WERI-Rb-1 (cell line): ENCODE results near the gene PLXNA4.

Source experiments
- DNase-seq: peaks from one replicate; pipeline ENCODE4 v3.0.0-alpha.2; 2020
- H3K27ac ChIP-seq: fragments of 250-450 bp; sonication (Bioruptor Pico); 2 replicates; pipeline ENCODE4 v1.5.1; 2020; ENCODE audit warnings: mild to moderate bottlenecking, moderate library complexity
- H3K27me3 ChIP-seq: fragments of 250-450 bp; sonication (Bioruptor Pico); 2 replicates; pipeline ENCODE4 v1.5.1; 2021; ENCODE audit warnings: mild to moderate bottlenecking, low read depth, moderate library complexity; ENCODE audit not compliant: insufficient read depth, severe bottlenecking
- H3K36me3 ChIP-seq: fragments of 250-450 bp; sonication (Bioruptor Pico); 2 replicates; pipeline ENCODE4 v1.5.1; 2020; ENCODE audit warnings: mild to moderate bottlenecking, moderate library complexity
- H3K4me3 ChIP-seq: 2 replicates; pipeline ENCODE4 v1.5.1; 2011; ENCODE audit warnings: low read depth, mild to moderate bottlenecking, control low read depth, low read length
- H3K9me3 ChIP-seq: fragments of 250-450 bp; sonication (Bioruptor Pico); 2 replicates; pipeline ENCODE4 v1.5.1; 2021; ENCODE audit warnings: mild to moderate bottlenecking, moderate library complexity; ENCODE audit not compliant: severe bottlenecking
- CTCF ChIP-seq: IDR thresholded peaks from 2 replicates; pipeline ENCODE4 v1.5.1; 2011; ENCODE audit warnings: low read depth, mild to moderate bottlenecking, control low read depth, inconsistent platforms, low read length

Gene PLXNA4

GRCh38 chr7:132102942-132103341 is 473.3 kb downstream of the PLXNA4 start:
- Histone ChIP-seq H3K9me3 (no peaks in the 10 kb centered on the region), H3K27me3 (no peaks in the 10 kb centered on the region), H3K4me3 (no peak overlapping the region), H3K36me3 (no peaks in the 10 kb centered on the region), H3K27ac (no peak overlapping the region)
- peak; percentile 42 for DNase-seq
- TF ChIP-seq CTCF = no peak

- no peak for TF ChIP-seq CTCF
Measured at GRCh38 chr7:132102391-132102790, 473.9 kb downstream of the PLXNA4 start.

GRCh38 chr7:132100981-132101380 is 475.3 kb downstream of the PLXNA4 start:
- H3K27ac ChIP-seq = no peak overlapping the region
- no peaks in the 10 kb centered on the region for H3K36me3 ChIP-seq
- no peaks in the 10 kb centered on the region for H3K9me3 ChIP-seq
- no peak for TF ChIP-seq CTCF
- DNase-seq = no peak
- H3K27me3 ChIP-seq = no peaks in the 10 kb centered on the region
- no peak overlapping the region for H3K4me3 ChIP-seq

More at GRCh38 chr7:132102391-132102790, 473.9 kb downstream of the PLXNA4 start:
- Histone ChIP-seq H3K27me3 (no peaks in the 10 kb centered on the region), H3K4me3 (no peak overlapping the region), H3K36me3 (no peaks in the 10 kb centered on the region), H3K9me3 (no peaks in the 10 kb centered on the region), H3K27ac (no peak overlapping the region)
- no peak for DNase-seq

- H3K27me3 ChIP-seq = no peaks in the 10 kb centered on the region
- TF ChIP-seq CTCF = no peak
- H3K9me3 ChIP-seq = no peaks in the 10 kb centered on the region
- H3K4me3 ChIP-seq = no peak overlapping the region
- no peak for DNase-seq
- H3K27ac ChIP-seq = no peak overlapping the region
- no peaks in the 10 kb centered on the region for H3K36me3 ChIP-seq
Measured at GRCh38 chr7:132100483-132100882, 475.8 kb downstream of the PLXNA4 start.

GRCh38 chr7:132099163-132099562 is 477.1 kb downstream of the PLXNA4 start:
- no peaks in the 10 kb centered on the region for H3K9me3 ChIP-seq
- no peak for DNase-seq
- no peak overlapping the region for H3K27ac ChIP-seq
- no peak for TF ChIP-seq CTCF
- no peaks in the 10 kb centered on the region for H3K27me3 ChIP-seq
- H3K4me3 ChIP-seq = no peak overlapping the region
- no peaks in the 10 kb centered on the region for H3K36me3 ChIP-seq

- Histone ChIP-seq H3K4me3 (no peak overlapping the region), H3K9me3 (no peaks in the 10 kb centered on the region), H3K27me3 (no peaks in the 10 kb centered on the region), H3K27ac (no peak overlapping the region), H3K36me3 (no peaks in the 10 kb centered on the region)
- TF ChIP-seq CTCF = no peak
- no peak for DNase-seq
Measured at GRCh38 chr7:132098327-132098726, 477.9 kb downstream of the PLXNA4 start.
